Head of caudate nucleus (tissue), 42 donors: ENCODE results near the gene PCNA.
"Not testable (repeated sequence)": the region's sequence is repeated elsewhere in the genome, so short reads cannot be mapped to it uniquely, and the experiment has no call there.

ENCODE experiments used
- DNase-seq, 42 donors: peaks; one replicate each; pipeline versions ENCODE4 v3.0.0 to v3.0.0-alpha.2; 2020 to 2021; ENCODE audit warnings: mixed read lengths in 7 of 42
- intact Hi-C: fragments of 100-400 bp; cut with DNase I; formaldehyde crosslinking; loops from one replicate; pipeline ENCODE4 v1.15.0; 2022

Gene PCNA

DNA sequence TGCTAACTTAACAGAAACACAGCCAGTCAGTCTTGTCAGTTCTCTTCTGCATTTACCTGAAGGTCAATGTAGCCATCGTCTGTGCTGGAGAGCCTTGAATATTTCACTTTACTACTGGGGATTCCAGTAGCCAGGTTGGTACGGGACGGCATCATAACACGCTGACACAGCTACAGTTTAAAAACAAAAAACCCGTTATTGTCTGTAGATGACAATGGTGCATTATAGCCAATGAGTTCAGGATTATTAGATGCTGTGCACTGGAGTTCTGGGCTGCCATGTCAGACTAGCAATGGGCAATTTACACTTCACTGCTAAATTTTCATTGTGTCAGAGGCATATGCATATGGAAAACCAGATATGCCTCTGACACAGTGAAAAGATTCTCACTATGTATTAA is 10.5 kb downstream of the PCNA start:
- peak in 2 of 42 donors; percentile 38 to 47 for DNase-seq
- intact Hi-C loops, result loop anchor here (10.0 kb wide), 2 partner anchors 154 to 504 kb away; no protein-coding TSS in a partner anchor

DNA sequence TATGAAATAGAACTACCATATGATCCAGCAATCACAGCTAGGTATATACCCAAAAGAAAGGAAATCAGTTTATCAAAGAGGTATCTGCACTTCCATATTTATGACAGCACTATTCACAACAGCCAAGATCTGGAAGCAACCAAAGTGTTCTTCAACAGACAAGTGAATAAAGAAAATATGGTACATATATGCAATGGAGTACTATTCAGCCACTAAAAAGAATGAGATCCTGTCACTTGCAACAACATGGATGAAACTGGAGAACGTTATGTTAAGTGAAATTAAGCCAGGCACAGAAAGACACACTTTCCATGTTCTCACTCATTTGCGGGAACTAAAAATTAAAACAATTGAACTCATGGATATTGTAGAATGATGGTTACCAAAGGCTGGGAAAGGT is 15.3 kb downstream of the PCNA start:
- intact Hi-C loops, result loop anchor here (10.0 kb wide), 2 partner anchors 150 to 500 kb away; no protein-coding TSS in a partner anchor
- no peak for DNase-seq

DNA sequence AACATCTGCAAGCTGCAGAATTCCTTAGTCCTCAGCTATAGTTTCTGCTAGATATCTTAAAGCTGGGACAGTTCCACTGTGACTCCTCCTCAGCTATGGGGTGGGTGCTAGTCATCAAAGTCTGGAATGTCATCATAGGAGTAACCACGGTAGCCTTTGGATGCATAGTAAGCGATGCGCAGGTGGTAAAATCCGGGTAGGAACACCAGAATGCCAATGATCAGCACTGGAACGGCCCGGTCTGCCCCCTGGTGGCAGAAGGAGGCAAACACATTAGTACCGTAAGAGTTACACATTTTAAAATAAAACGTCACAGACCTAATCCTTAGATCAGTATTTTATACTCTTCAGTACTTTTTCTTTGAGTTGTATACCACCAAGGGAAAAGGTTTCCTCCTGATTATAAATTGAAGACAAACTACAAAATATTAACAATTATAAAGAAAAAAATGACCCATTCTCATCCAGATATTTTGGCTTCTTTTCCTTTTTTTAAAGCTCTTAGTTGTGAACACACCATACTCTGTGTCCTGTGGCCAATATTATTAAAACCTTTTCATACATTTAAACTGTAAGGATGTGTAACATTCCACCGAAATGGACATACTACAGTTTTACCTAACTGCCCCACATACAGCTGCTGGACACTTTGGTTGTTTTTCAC is 18.9 kb downstream of the PCNA start:
- intact Hi-C loops, result loop anchor here (10.0 kb wide), 2 partner anchors 146 to 496 kb away; no protein-coding TSS in a partner anchor
- DNase-seq, result peak; percentile 60 to 95 (median 86)

DNA sequence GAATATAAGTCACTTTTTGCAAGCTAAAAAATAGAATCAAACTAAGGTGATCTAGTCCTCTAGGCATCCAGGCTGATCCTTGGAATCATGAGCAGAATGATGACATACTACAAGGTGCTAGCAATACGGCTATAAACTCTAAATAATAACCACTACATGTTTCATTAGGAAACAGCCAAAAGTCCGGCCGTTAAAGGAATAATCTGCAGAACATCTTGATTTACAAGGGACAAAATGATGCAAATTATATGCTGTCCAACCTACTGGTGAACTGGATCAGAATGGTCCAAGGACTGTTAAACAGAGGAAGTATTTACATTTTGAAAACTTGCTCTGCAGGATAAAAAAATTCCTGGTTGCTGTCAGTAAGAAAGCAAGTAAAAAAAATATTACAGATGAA is 19.8 kb downstream of the PCNA start:
- intact Hi-C loops, result loop anchor here (10.0 kb wide), 2 partner anchors 145 to 495 kb away; no protein-coding TSS in a partner anchor
- DNase-seq, result not testable (repeated sequence)

DNA sequence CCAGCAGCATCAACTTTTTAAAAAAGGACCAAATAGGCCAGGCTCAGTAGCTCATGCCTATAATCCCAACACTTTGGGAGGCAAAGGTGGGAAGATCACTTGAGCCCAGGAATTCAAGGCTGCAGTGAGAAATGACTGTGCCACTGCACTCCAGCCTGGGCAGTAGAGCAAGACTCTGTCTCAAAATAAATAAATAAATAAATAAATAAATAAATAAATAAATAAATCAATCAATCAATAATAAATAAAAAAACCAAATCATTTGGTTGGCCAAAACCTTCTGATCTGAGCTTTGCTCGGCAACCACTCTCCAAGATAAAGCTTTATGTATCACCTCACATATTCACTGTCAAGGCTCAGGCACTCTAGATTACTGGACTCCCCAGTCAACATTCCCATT is 20.7 kb downstream of the PCNA start:
- intact Hi-C loops, result not testable (repeated sequence)

DNA sequence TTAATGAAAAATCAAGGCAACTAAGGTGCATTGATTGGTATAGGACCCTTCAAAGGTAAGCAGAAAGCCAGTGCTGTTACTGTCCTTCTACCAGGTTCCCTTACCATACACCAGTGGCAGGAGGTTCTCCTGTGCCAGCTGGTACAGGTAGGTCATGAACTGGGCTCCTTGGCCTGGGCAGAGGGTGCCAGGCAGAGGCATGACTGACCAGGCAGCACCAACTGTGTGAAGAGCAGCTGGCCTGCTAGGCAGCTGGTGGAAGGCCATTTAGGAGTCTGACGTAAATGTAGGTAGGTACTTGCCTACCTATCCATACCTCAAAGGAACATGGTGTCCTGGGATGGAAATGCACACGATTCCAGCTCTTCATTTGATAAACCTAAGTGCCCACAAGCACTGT is 23.3 kb downstream of the PCNA start:
- no peak for DNase-seq
- intact Hi-C loops, result no loop called here

More for the DNA sequence above, 20.7 kb downstream of the PCNA start:
- DNase-seq, result not testable (repeated sequence)

DNA sequence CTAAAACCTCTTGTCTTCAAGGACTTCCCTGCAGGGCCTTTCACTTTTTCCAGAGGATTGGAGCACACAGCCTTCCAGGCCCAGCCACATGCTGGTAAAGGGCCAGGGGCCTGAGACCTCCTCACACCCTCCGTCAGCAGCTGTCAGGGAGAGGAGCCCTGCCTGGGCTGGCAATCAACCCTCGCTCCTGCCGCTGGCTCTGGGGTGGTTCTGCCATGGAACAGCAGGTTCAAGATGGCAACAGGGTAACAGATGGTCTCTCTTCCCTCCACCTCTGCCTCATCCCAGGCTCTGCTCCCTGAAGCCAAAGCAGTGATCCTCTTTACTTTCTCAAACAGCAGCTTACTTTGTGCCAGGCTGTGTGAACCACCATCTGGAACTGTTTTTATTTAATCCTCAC is 23.8 kb downstream of the PCNA start:
- intact Hi-C loops, result no loop called here
- no peak for DNase-seq

DNA sequence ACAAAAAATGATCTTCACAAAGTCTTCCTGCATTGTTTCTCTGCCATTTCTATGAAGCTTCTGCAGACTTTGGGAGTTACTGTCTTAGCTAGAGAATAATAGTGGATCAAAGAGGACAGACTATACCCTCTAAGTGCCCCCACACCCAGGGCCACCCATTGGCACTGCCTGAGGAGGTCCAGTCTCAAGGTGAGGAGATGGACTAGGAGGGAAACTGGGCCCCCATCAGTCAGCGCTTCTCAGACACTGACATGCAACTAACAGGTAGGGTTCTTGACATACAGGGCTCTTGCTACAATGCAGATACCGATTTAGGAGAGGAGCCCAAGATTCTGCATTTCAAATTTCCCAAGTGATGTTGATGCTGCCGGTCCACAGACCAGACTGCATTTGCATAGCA is 24.3 kb downstream of the PCNA start:
- DNase-seq, result no peak
- intact Hi-C loops, result no loop called here

DNA sequence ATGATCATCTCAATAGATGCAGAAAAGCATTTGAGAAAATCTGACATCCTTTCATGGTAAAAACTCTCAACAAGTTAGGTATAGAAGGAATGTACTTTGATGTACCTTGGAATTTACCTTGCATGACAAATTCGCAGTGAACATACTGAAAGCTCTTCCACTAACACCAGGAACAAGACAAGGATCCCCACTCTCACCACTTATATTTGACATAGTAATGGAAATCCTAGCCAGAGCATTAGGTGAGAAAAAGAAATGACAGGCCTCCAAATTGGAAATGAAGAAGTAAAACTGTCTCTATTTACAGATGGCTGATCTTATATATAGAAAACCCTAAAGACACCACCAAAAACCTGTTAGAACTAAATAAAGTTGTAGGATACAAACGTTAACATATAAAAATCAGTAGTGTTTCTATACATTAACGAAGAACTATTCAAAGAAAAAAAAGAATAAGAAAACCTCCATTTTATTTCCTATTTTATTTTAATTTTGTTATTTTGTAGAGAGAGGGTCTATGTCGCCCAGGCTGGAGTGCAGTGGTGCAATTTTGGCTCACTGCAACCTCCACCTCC is 26.9 kb downstream of the PCNA start:
- DNase-seq, result no peak
- intact Hi-C loops, result no loop called here

DNA sequence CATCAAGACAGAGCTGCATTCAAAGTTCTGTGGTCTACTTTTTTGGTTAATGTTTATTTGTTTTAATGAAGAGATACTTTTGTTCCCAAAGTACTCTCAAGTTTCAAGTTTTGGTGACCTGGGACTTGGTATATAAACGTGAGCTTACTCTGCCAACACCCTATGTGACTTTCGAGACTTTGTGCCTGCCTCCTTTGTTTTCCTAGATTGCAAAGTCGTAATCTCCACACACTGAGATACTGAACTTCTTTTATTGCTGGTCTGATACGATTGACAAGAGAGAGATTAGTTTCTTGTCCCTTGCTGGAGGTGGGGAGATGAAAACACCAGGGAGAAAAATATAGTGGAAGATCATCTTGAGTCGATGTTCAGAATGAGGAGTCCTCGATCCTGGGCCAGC is 27.9 kb downstream of the PCNA start:
- intact Hi-C loops, result no loop called here
- DNase-seq, result no peak

DNA sequence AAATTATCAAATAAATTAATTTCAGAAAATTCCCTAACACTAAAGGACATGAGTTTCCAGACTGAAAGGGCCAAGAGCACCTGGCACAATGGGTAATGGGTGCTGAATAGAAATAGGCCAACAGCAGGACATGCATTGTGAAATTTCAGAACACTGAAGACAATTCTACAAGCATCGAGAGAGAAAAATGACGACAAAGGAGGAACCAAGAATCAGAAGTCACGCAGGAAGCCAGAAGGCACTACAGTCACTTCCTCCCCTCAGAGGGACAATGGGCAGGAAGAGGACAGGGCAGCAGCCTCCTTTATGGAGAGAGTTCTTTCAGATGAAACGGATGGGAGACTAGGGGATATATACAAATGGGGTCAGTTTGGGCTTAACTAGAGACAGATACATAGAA is 29.6 kb downstream of the PCNA start:
- intact Hi-C loops, result no loop called here
- peak in 6 of 42 donors; percentile 9 to 53 (median 22) for DNase-seq

DNA sequence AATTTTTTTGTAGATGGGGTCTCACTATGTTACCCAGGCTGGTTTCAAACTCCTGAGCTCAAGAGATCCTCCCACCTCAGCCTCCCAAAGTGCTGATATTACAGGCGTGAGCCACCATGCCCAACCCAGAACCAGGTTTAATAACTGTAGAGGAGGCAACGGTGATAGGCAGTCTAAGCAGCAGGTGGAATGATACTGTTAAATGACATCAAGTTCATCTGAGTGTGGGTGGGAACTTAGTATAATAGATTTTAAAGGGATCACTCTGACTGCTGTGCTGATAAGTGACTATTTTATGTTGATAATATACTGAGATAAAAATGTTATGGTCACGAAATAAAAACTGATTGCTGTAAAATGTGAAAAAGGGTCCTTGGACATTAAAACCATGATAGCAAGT is 31.1 kb downstream of the PCNA start:
- peak in 1 of 42 donors; percentile 25 for DNase-seq
- intact Hi-C loops, result no loop called here

DNA sequence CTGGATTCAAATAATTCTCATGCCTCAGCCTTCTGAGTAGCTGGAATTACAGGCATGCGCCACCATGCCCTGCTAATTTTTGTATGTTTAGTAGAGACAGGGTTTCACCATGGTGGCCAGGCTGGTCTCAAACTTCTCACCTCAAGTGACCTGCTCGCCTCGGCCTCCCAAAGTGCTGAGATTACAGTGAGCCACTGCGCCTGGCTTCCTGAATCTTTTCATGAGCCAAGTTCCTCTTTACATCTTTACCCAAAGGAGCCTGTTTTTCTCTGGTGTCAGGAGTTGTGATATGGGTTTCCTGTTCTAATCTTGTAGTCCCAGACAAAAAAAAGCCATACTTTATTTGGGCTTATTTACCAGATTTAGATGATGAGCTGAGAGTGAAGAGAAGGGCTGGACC is 34.4 kb downstream of the PCNA start:
- peak in 7 of 42 donors; percentile 15 to 45 (median 34) for DNase-seq
- intact Hi-C loops, result no loop called here

DNA sequence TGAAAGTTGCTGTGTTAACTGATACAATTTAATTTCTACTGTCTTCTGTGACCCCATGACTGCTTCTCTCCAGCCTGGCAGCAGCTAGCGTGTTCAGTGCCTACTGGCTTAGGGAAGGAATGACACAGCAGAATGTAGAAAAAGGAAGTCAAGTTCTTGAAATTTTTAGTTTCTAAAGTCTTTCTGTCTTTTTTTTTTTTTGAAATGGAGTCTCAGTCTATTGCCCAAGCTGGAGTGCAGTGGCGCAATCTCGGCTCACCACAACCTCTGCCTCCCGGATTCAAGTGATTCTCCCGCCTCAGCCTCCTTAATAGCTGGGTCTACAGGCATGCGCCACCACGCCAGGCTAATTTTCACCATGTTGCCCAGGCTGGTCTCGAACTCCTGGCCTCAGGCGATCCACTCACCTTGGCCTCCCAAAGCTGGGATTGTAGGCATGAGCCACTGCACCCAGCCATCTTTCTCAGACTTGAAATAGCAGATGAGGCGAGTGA is 39.3 kb downstream of the PCNA start:
- peak in 19 of 42 donors; percentile 5 to 52 (median 23) for DNase-seq
- intact Hi-C loops, result no loop called here

DNA sequence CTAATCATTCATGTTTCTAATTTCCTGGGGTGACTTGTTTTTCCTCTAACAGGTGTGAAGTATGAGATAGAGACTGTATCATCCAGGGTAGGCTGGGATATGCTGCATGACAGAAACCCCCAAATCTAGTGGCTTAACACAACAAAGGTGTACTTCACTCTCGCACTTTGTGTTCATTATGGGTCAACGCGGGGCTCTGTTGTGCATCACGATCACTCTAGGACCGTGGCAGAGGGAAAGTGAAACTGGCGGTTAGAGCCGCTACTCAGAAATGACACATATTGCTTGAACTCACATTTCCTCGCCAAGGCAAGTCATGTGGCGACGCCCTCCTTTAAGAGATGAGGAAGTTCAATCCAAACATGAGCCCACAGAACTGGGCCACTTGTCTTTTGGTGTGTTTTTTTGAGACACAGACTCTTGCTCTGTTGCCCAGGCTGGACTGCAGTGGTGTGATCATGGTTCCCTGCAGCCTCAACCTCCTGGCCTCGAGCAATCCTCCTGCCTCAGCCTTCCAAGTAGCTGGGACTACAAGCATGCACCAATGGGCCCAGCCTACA is 41.3 kb downstream of the PCNA start:
- peak in 38 of 42 donors; percentile 7 to 74 (median 43) for DNase-seq
- intact Hi-C loops, result no loop called here

DNA sequence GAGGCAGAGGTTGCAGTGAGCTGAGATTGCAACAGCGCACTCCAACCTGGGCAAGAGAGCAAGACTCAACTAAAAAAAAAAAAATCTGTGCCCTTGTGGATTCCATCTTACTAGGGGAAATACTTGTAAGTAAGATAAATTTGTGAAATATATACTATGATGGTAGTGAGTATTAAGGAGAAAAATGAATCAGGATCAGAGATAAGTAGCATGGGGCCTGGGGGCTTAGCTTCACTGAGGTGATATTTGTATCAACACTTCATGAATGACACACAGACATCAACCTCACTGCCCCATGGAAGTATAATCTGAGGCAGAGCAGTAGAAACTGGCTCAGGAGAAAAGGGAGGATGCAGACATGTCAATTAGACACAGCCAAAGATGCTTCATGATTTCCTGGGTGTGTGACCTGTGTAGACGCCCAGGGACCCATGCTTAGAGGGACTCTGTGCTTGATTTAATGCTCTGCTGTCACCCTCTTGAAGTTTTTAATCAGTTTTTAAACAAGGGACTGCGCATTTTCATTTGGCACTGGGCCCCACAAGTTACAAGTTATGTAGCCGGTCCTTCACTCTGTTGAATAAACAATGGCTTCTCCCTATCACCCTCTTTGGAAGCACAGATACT is 41.9 kb downstream of the PCNA start:
- DNase-seq, result no peak
- intact Hi-C loops, result no loop called here

DNA sequence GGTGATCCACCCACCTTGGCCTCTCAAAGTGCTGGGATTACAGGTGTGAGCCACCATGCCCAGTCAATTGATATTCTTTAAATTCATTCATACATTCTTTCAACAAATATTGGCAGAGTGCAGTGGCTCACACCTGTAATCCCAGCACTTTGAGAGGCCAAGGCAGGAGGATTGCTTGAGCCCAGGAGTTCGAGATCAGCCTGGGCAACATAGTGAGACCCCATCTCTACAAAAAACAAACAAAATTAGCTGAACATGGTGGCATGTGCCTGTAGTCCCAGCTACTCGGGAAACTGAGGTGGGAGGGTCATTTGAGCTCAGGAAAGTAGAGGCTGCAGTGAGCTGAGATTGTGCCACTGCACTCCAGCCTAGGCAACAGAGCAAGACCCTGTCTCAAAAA is 42.8 kb downstream of the PCNA start:
- DNase-seq, intact Hi-C loops: not testable (repeated sequence)

DNA sequence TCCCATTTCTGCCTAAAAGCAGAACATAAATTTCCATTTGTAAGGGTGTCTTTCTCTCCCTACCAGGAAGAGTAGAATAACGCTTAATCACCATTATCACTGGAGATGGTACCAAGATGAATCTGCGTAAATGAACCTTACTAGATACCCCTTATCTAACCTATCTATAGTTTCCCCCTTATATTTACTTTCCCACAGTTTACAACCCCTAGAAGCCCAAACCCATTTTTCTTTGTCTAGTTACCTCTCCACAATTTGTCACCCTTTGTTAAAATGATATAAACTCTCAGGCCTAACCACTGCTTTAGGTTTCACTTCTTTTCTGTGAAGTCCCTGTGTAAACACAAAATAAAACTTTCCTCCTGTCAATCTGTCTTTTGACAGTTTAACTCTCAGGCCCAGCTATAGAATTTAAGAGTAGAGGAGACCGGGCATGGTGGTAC is 45.5 kb downstream of the PCNA start:
- no peak for DNase-seq
- intact Hi-C loops, result no loop called here

DNA sequence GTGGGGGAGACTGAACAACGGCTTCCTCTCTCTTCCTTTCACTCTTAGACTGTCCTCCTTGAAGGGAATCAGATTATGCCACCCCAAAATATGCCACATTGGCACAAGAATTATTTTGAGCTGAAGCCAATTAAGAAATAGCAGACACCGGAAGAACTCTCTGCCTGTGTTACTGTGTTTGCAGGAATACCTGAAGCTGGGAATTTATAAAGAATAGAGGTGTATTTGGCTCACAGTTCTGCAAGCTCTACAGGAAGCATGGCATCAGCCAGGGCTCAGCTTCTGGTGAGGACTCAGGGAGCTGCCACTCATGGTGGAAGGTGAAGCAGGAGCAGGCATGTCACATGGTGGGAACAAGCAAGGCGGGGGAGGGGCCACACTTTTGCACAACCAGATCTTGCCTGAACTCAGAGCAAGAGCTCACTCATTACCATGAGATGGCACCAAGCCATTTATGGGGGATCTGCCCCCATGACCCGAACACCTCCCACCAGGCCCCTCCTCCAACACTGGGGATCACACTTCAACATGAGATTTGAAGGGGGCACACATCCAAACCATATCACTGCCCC is 46.0 kb downstream of the PCNA start:
- intact Hi-C loops, result no loop called here
- peak in 6 of 42 donors; percentile 14 to 26 (median 20) for DNase-seq
